B cell (primary cell): ENCODE data around the gene C3orf38. TPM values are rescaled to one million over a fixed set of nuclear protein-coding genes. Genes with fewer than 3 reads are reported as not detected.

Source experiments
- ATAC-seq: fragments of 200-7000 bp; cut with Tn5 transposase; one replicate; pipeline ENCODE4 v1.10.0; 2021; ENCODE audit warnings: low read depth, mild to moderate bottlenecking, moderate number of reproducible peaks, moderate library complexity
- CTCF ChIA-PET: fragments of 350-600 bp; sonication (Branson Sonifier 250); formaldehyde crosslinking; loops from one replicate; lab custom pipeline; 2021; ENCODE audit warnings: antibody characterized with exemption, inconsistent platforms; lab: Charles Lee
- POLR2A ChIA-PET: fragments of 350-600 bp; sonication (Branson Sonifier 250); formaldehyde crosslinking; loops from one replicate; lab custom pipeline; 2021; ENCODE audit warnings: antibody characterized with exemption; lab: Charles Lee
- DNase-seq: peaks from one replicate; pipeline ENCODE4 v3.0.0; 2013
- H2AFZ ChIP-seq: 2 replicates; pipeline ENCODE4 v1.6.1; 2012; ENCODE audit warnings: mild to moderate bottlenecking, low read depth, low read length; ENCODE audit not compliant: insufficient read depth, poor library complexity, severe bottlenecking
- H3K27ac ChIP-seq, 2 donors: 1 replicate in 1 of 2; 2 replicates in 1 of 2; pipeline ENCODE4 v1.5.1; 2012 to 2013; ENCODE audit warnings: low read length in 2 of 2, mild to moderate bottlenecking in 2 of 2, moderate library complexity in 1 of 2
- H3K27me3 ChIP-seq, 4 experiments: fragments of 200-600 bp in 1 of 4; sonication (generic) in 1 of 4; replicated peaks in 1 of 4; 1 replicate in 2 of 4; 2 replicates in 2 of 4; pipeline versions ENCODE4 v1.6.1 to v1.7.0; 2013 to 2016; ENCODE audit warnings: low read length in 3 of 4, mild to moderate bottlenecking in 2 of 4, mixed read lengths in 1 of 4, moderate library complexity in 1 of 4; ENCODE audit not compliant: insufficient read depth in 4 of 4, control insufficient read depth in 3 of 4; ENCODE audit errors: control extremely low read depth in 1 of 4
- H3K36me3 ChIP-seq, 2 experiments: replicated peaks in 1 of 2; 1 replicate in 1 of 2; 2 replicates in 1 of 2; pipeline versions ENCODE4 v1.6.1 to v1.7.1; 2013; ENCODE audit warnings: low read length in 1 of 2; ENCODE audit not compliant: insufficient read depth in 2 of 2, control insufficient read depth in 1 of 2; ENCODE audit errors: control extremely low read depth in 1 of 2, extremely low read depth in 1 of 2
- H3K4me1 ChIP-seq, 2 donors: fragments of 200-600 bp in 1 of 2; sonication (generic) in 1 of 2; 1 replicate in 1 of 2; 2 replicates in 1 of 2; pipeline versions ENCODE4 v1.5.1 to v1.6.1; 2013 to 2017; ENCODE audit warnings: low read length in 2 of 2; ENCODE audit not compliant: control insufficient read depth in 2 of 2, insufficient read depth in 2 of 2
- H3K4me2 ChIP-seq: replicated peaks from 2 replicates; pipeline ENCODE3; 2012; ENCODE audit warnings: mild to moderate bottlenecking, low read depth, low read length; ENCODE audit not compliant: poor library complexity, severe bottlenecking
- H3K4me3 ChIP-seq, 5 experiments: fragments of 200-600 bp in 1 of 5; sonication (generic) in 1 of 5; 1 replicate in 3 of 5; 2 replicates in 2 of 5; pipeline versions ENCODE4 v1.5.1 to v1.7.0; 2011 to 2016; ENCODE audit warnings: low read length in 4 of 5, mild to moderate bottlenecking in 4 of 5, low read depth in 2 of 5, control low read depth in 1 of 5, moderate library complexity in 1 of 5; ENCODE audit not compliant: insufficient read depth in 1 of 5; ENCODE audit errors: control extremely low read depth in 1 of 5, extremely low read depth in 1 of 5
- H3K79me2 ChIP-seq: fragments of 200-600 bp; sonication (generic); one replicate; pipeline ENCODE4 v1.6.0; 2016; ENCODE audit warnings: low read length; ENCODE audit not compliant: control insufficient read depth, insufficient read depth
- H3K9ac ChIP-seq: fragments of 200-600 bp; sonication (generic); 2 replicates; pipeline ENCODE4 v1.6.1; 2017; ENCODE audit warnings: mild to moderate bottlenecking, low read length, moderate library complexity
- H3K9me3 ChIP-seq, 3 donors: one replicate each; pipeline versions ENCODE4 v1.6.1 to v1.7.1; 2013; ENCODE audit warnings: low read length in 2 of 3; ENCODE audit not compliant: control insufficient read depth in 2 of 3, insufficient read depth in 1 of 3; ENCODE audit errors: control extremely low read depth in 1 of 3
- H4K20me1 ChIP-seq: 2 replicates; pipeline ENCODE4 v1.6.0; 2012; ENCODE audit warnings: mild to moderate bottlenecking, low read length; ENCODE audit not compliant: insufficient read depth, control insufficient read depth, poor library complexity, severe bottlenecking
- H3K27ac Mint-ChIP-seq: one replicate; pipeline ENCODE4 v1.8.0; 2021; ENCODE audit warnings: mixed read lengths
- H3K27me3 Mint-ChIP-seq: one replicate; pipeline ENCODE4 v1.8.0; 2021; ENCODE audit warnings: mixed read lengths
- H3K4me1 Mint-ChIP-seq: one replicate; pipeline ENCODE4 v1.8.0; 2021; ENCODE audit warnings: mixed read lengths
- H3K4me3 Mint-ChIP-seq: one replicate; pipeline ENCODE4 v1.8.0; 2021; ENCODE audit warnings: mixed read lengths
- H3K9me3 Mint-ChIP-seq: one replicate; pipeline ENCODE4 v1.8.0; 2022; ENCODE audit warnings: mixed read lengths; ENCODE audit not compliant: insufficient read depth
- EZH2 ChIP-seq: IDR thresholded peaks from 2 replicates; pipeline ENCODE4 v1.6.1; 2012; ENCODE audit warnings: borderline replicate concordance, low read depth, mild to moderate bottlenecking, moderate library complexity, low read length; ENCODE audit not compliant: insufficient read depth, poor library complexity, severe bottlenecking
- WGBS: methylation state at CpG from one replicate; pipeline ENCODE4 v1.1.5; 2013; ENCODE audit warnings: missing lambda C conversion rate; ENCODE audit not compliant: insufficient coverage; 5-methylcytosine and 5-hydroxymethylcytosine counted together
- intact Hi-C: fragments of 100-400 bp; cut with micrococcal nuclease; formaldehyde crosslinking; loops from one replicate; pipeline ENCODE4 v1.10.0; 2022
- polyA plus RNA-seq: library from polyadenylated mRNA; depleted of rRNA; stranded (reverse); fragments of >200 nt; gene quantifications from 2 replicates; pipeline ENCODE4 v1.2.3, GENCODE V29; 2012
- total RNA-seq, 2 donors: library from RNA; stranded (reverse); fragments of 120-200 nt in 1 of 2; gene quantifications; 1 replicate in 1 of 2; 2 replicates in 1 of 2; pipeline versions ENCODE4 v1.2.3 to v1.2.4, GENCODE V29; 2013 to 2022
- TF ChIP-seq, protein P1 (sequence below): fragments of 200-600 bp; IDR thresholded peaks from one replicate; pipeline ENCODE4 v1.8.0; 2022; ENCODE audit warnings: antibody characterized with exemption, mild to moderate bottlenecking

C3orf38 gene
- total and polyA plus RNA-seq, 2 donors (not counting 1 experiment from before 2014, with no cell fraction given): 19.8 to 42.5 TPM

DNA sequence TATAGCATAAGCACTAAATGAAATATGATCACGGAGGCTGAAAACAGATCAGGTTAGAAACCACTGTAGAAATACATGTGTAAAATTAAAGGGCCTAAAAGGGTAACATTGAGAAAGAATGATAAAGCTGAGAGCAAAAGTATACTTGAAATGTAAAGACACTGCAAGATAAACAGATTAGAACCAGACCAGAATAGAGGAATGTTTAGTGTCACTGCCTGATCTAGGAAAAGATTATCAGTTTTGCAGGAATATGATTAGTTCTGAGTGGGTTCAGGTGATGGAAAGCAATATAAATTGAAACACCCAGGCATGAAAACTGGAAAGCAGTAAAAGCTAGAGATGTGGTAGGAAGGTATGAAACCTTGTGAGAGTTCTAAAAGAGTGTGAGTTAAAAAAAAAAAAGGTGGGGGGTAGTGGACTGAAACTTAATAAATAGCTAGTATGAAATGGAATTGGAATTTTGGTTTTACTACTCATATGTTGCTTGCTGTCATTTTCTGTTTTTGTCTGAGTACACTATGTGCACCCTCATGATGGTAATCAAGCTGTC is 16.0 kb upstream of the C3orf38 start:
- POLR2A ChIA-PET: interaction anchor here (0.7 kb wide), 1 partner anchor 15 kb away, joined by 4 read pairs; no protein-coding TSS in a partner anchor
- no peaks in the 10 kb centered on the region for H3K9me3 ChIP-seq
- H4K20me1 ChIP-seq: peaks cover 3% of the 10 kb centered on the region
- TF ChIP-seq EZH2: no peak
- TF ChIP-seq, protein P1, sequence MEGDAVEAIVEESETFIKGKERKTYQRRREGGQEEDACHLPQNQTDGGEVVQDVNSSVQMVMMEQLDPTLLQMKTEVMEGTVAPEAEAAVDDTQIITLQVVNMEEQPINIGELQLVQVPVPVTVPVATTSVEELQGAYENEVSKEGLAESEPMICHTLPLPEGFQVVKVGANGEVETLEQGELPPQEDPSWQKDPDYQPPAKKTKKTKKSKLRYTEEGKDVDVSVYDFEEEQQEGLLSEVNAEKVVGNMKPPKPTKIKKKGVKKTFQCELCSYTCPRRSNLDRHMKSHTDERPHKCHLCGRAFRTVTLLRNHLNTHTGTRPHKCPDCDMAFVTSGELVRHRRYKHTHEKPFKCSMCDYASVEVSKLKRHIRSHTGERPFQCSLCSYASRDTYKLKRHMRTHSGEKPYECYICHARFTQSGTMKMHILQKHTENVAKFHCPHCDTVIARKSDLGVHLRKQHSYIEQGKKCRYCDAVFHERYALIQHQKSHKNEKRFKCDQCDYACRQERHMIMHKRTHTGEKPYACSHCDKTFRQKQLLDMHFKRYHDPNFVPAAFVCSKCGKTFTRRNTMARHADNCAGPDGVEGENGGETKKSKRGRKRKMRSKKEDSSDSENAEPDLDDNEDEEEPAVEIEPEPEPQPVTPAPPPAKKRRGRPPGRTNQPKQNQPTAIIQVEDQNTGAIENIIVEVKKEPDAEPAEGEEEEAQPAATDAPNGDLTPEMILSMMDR: no peak
- Mint-ChIP-seq H3K4me1 (no peaks in the 10 kb centered on the region), H3K9me3 (no peaks in the 10 kb centered on the region), H3K27ac (no peak overlapping the region), H3K27me3 (no peaks in the 10 kb centered on the region), H3K4me3 (no peak overlapping the region)
- no peak overlapping the region for H3K9ac ChIP-seq
- no CpG with 5 or more reads among the region's 1 CpG for WGBS
- H3K27ac ChIP-seq: no peak overlapping the region
- CTCF ChIA-PET: interaction anchor here (1.1 kb wide), 1 partner anchor 16 kb away, joined by 3 read pairs; the partner anchor contains the start of gene C3orf38
- intact Hi-C loops: no loop called here
- no peaks in the 10 kb centered on the region for H3K27me3 ChIP-seq
- DNase-seq: no peak
- H3K79me2 ChIP-seq: no peaks in the 10 kb centered on the region
- no peak overlapping the region for H3K4me3 ChIP-seq
- H2AFZ ChIP-seq: no peak overlapping the region
- no peak for ATAC-seq
- H3K4me1 ChIP-seq: no peaks in the 10 kb centered on the region
- no peak overlapping the region for H3K4me2 ChIP-seq
- H3K36me3 ChIP-seq: peaks cover 12 to 23% of the 10 kb centered on the region in 2 experiments

DNA sequence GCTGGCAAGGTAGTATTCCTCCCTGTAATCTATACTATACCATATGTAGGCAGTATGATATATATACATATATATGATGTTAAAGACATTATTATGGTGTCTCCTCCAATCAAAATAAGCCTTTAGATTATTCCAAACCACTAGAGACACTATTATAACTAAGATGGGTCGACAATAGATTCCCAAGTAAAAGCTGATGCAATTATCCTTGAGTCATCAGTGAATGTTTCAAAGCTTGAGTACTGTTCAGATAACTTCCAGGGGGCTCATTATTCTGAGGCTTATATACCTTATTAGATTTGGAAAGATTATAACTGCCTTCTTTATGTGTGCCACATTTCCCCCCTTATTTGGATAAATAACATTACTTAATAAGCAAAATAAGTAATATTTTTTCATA is 11.9 kb upstream of the C3orf38 start:
- Histone ChIP-seq H3K36me3 (peaks cover 13 to 36% of the 10 kb centered on the region in 2 experiments), H3K79me2 (no peaks in the 10 kb centered on the region), H3K9me3 (no peaks in the 10 kb centered on the region), H3K27me3 (no peaks in the 10 kb centered on the region), H4K20me1 (no peaks in the 10 kb centered on the region), H2AFZ (no peak overlapping the region), H3K4me3 (no peak overlapping the region), H3K9ac (no peak overlapping the region), H3K4me2 (no peak overlapping the region), H3K27ac (no peak overlapping the region), H3K4me1 (no peaks in the 10 kb centered on the region)
- intact Hi-C loops: no loop called here
- ChIA-PET CTCF (interaction anchor here (0.6 kb wide), 1 partner anchor 28 kb away, joined by 3 read pairs; no protein-coding TSS in a partner anchor), POLR2A (no interaction called here)
- Mint-ChIP-seq H3K27me3 (no peaks in the 10 kb centered on the region), H3K27ac (no peak overlapping the region), H3K4me3 (no peak overlapping the region), H3K9me3 (no peaks in the 10 kb centered on the region), H3K4me1 (no peaks in the 10 kb centered on the region)
- DNase-seq: no peak
- TF ChIP-seq, protein P1: no peak
- ATAC-seq: no peak
- WGBS: no CpG with 5 or more reads among the region's 1 CpG
